K562 (cell line): ENCODE data around the gene AASS. TPM values are rescaled to one million over a fixed set of nuclear protein-coding genes. Genes with fewer than 3 reads are reported as not detected.

Experiments
- ATAC-seq: fragments of 200-7000 bp; cut with Tn5 transposase; 3 replicates; pipeline ENCODE4 v1.9.1; 2020; ENCODE audit warnings: moderate library complexity
- BruUV-seq: library from RNA; stranded (reverse); fragments of 400-500 nt; replicated peaks from 2 replicates; lab custom pipeline; 2021; lab: Mats Ljungman, UMichigan
- CTCF ChIA-PET: fragments of 300-600 bp; formaldehyde crosslinking; extraction: SDS; loops from one replicate; lab custom pipeline; 2021; ENCODE audit warnings: low intra/inter-chr PET ratio; lab: Yijun Ruan, JAX
- POLR2A ChIA-PET: fragments of 300-600, 350-650 bp; sonication (Branson Sonifier 250); formaldehyde crosslinking; extraction: SDS; loops from one replicate; lab custom pipeline; 2021; ENCODE audit warnings: antibody characterized with exemption, inconsistent platforms; lab: Yijun Ruan, JAX
- DNase-seq, 4 experiments: peaks; one replicate each; pipeline versions ENCODE4 v3.0.0 to v3.0.0-alpha.2; 2011 to 2018; ENCODE audit warnings: low spot score in 3 of 4, mixed read lengths in 3 of 4; ENCODE audit errors: extremely low read depth in 1 of 4
- FAIRE-seq: peaks from 2 replicates; lab custom pipeline; 2011; peaks lifted over from hg19 to GRCh38; lab: Jason Lieb, UNC
- H2AFZ ChIP-seq: 2 replicates; pipeline ENCODE4 v1.6.0; 2011; ENCODE audit warnings: low read depth, low read length, control low read depth, inconsistent platforms
- H3K27ac ChIP-seq: fragments of 200-600 bp; 3 replicates; pipeline ENCODE4 v1.8.0; 2011; ENCODE audit warnings: low read depth, mild to moderate bottlenecking, control low read depth, inconsistent platforms, low read length, moderate library complexity, mixed read lengths; ENCODE audit errors: extremely low read depth
- H3K27me3 ChIP-seq, 2 experiments: fragments of 300-600 bp in 1 of 2; 2 replicates in 1 of 2; 3 replicates in 1 of 2; pipeline versions ENCODE4 v1.6.0 to v1.8.0; 2011; ENCODE audit warnings: inconsistent platforms in 2 of 2, low read length in 2 of 2, mild to moderate bottlenecking in 1 of 2, mixed read lengths in 1 of 2, moderate library complexity in 1 of 2; ENCODE audit not compliant: control insufficient read depth in 2 of 2, insufficient read depth in 2 of 2
- H3K36me3 ChIP-seq: fragments of 300-600 bp; 3 replicates; pipeline ENCODE4 v1.8.0; 2011; ENCODE audit warnings: mild to moderate bottlenecking, low read length, inconsistent platforms; ENCODE audit not compliant: control insufficient read depth, insufficient read depth
- H3K4me1 ChIP-seq, 2 experiments: fragments of 200-600 bp in 1 of 2; replicated peaks in 1 of 2; 2 replicates in 1 of 2; 3 replicates in 1 of 2; pipeline versions ENCODE4 v1.5.1 to v1.8.0; 2011; ENCODE audit warnings: inconsistent platforms in 2 of 2, low read length in 2 of 2, mild to moderate bottlenecking in 1 of 2, mixed read lengths in 1 of 2, moderate library complexity in 1 of 2; ENCODE audit not compliant: control insufficient read depth in 2 of 2, insufficient read depth in 2 of 2
- H3K4me2 ChIP-seq: 2 replicates; pipeline ENCODE4 v1.6.1; 2011; ENCODE audit warnings: low read length, control low read depth, inconsistent platforms, mixed read lengths; ENCODE audit not compliant: insufficient read depth
- H3K4me3 ChIP-seq: fragments of 200-600 bp; sonication (generic), shearing (Covaris generic); 2 replicates; pipeline ENCODE4 v1.5.1; 2016; ENCODE audit warnings: control low read depth, inconsistent platforms
- H3K79me2 ChIP-seq: fragments of 200-600 bp; 3 replicates; pipeline ENCODE4 v1.8.0; 2011; ENCODE audit warnings: low read length, inconsistent platforms; ENCODE audit not compliant: control insufficient read depth, insufficient read depth
- H3K9ac ChIP-seq, 2 experiments: 2 replicates each; pipeline versions ENCODE4 v1.6.0 to v1.6.1; 2011; ENCODE audit warnings: low read depth in 2 of 2, low read length in 2 of 2, control low read depth in 1 of 2, inconsistent platforms in 1 of 2, mild to moderate bottlenecking in 1 of 2, mixed read lengths in 1 of 2; ENCODE audit not compliant: insufficient read depth in 1 of 2
- H3K9me1 ChIP-seq: one replicate; pipeline ENCODE4 v1.6.0; 2011; ENCODE audit warnings: inconsistent platforms, mild to moderate bottlenecking, low read length, moderate library complexity; ENCODE audit not compliant: control insufficient read depth, insufficient read depth
- H3K9me3 ChIP-seq: replicated peaks from 2 replicates; pipeline ENCODE4 v1.5.1; 2011; ENCODE audit warnings: low read depth, low read length, inconsistent platforms; ENCODE audit not compliant: control insufficient read depth, insufficient read depth
- H4K20me1 ChIP-seq: replicated peaks from 2 replicates; pipeline ENCODE4 v1.6.1; 2011; ENCODE audit warnings: low read length, inconsistent platforms, mixed read lengths; ENCODE audit not compliant: control insufficient read depth, insufficient read depth
- CBFA2T3 ChIP-seq: fragments of 450-650 bp; IDR thresholded peaks from 2 replicates; pipeline ENCODE4 v1.6.1; 2017
- CREBBP ChIP-seq: IDR thresholded peaks from one replicate; pipeline ENCODE4 v1.6.1; 2012; ENCODE audit warnings: low read depth, mild to moderate bottlenecking, control low read depth, inconsistent platforms, low read length
- DIDO1 ChIP-seq: fragments of 450-650 bp; IDR thresholded peaks from 2 replicates; pipeline ENCODE4 v1.6.1; 2016; ENCODE audit warnings: low read depth, missing biosample characterization, missing genetic modification characterization
- MEF2D ChIP-seq: conservative IDR thresholded peaks from 2 replicates; pipeline ENCODE4 v1.6.1; 2016; ENCODE audit warnings: low read depth, missing genetic modification characterization, missing compliant biosample characterization
- MNT ChIP-seq, 2 experiments: fragments of 450-650 bp; conservative IDR thresholded peaks; 2 replicates each; pipeline ENCODE4 v1.6.1; 2017; ENCODE audit warnings: mild to moderate bottlenecking in 2 of 2, moderate library complexity in 2 of 2
- MXI1 ChIP-seq: IDR thresholded peaks from 2 replicates; pipeline ENCODE4 v1.6.1; 2011; ENCODE audit warnings: low read depth, mild to moderate bottlenecking, improper control_type of control experiment, low read length
- POLR2A ChIP-seq: fragments of 450-650 bp; conservative IDR thresholded peaks from 2 replicates; pipeline ENCODE4 v1.6.1; 2016
- TEAD1 ChIP-seq, 2 experiments: fragments of 450-650 bp in 1 of 2; sonication (generic) in 1 of 2; formaldehyde crosslinking; IDR thresholded peaks; 2 replicates each; pipeline versions ENCODE4 v1.4.0 to v1.8.0; 2020 to 2022; ENCODE audit warnings: mild to moderate bottlenecking in 2 of 2, missing genetic modification reagents in 1 of 2
- ZNF197 ChIP-seq: fragments of 200-800 bp; sonication (Bioruptor generic); IDR thresholded peaks from 2 replicates; pipeline ENCODE4 v1.6.1; 2016; ENCODE audit warnings: low read depth, missing genetic modification characterization, missing compliant biosample characterization
- WGBS: fragments of 100-300 bp; shearing (Covaris generic); methylation state at CpG from one replicate; pipeline ENCODE4 v1.1.6; 2016; ENCODE audit warnings: low coverage, mixed read lengths; ENCODE audit not compliant: insufficient coverage; ENCODE audit errors: missing lambda C conversion rate; 5-methylcytosine and 5-hydroxymethylcytosine counted together
- in situ Hi-C: fragments of 300-500 bp; cut with MboI; formaldehyde crosslinking; loops from 4 replicates; pipeline ENCODE4 v1.15.0; 2018; ENCODE audit warnings: inconsistent platforms, mixed read lengths
- intact Hi-C: fragments of 100-400 bp; cut with micrococcal nuclease; formaldehyde crosslinking; loops from 2 replicates; pipeline ENCODE4 v1.14.2; 2022
- polyA plus RNA-seq, 8 experiments: library from polyadenylated mRNA; depleted of rRNA in 4 of 8; stranded (reverse) in 5 of 8; unstranded in 3 of 8; fragments of >200 nt; fragmentation: Nextera tagmentation in 2 of 8; fragmentation: Illumina TruSeq in 1 of 8; extraction: Ambion mirVana in 2 of 8; extraction: Trizol in 1 of 8; gene quantifications; 2 replicates each; pipeline versions ENCODE4 v1.2.1 to v1.2.3, GENCODE V29; 2011 to 2014; ENCODE audit warnings: inconsistent platforms in 1 of 8, missing spikeins in 1 of 8
- total RNA-seq, 7 experiments: library from RNA; depleted of rRNA in 6 of 7; stranded (reverse); fragments of >200 nt in 6 of 7; fragmentation: Illumina TruSeq in 2 of 7; extraction: Trizol in 2 of 7; gene quantifications; 2 replicates each; pipeline versions ENCODE4 v1.2.1 to v1.2.3, GENCODE V29; 2011 to 2021; ENCODE audit warnings: low replicate concordance in 1 of 7
- TF ChIP-seq, protein P1 (sequence below): fragments of 450-650 bp; IDR thresholded peaks from 2 replicates; pipeline ENCODE4 v1.6.1; 2018; ENCODE audit warnings: mild to moderate bottlenecking, low read depth; ENCODE audit not compliant: partially characterized antibody

Gene AASS
- total and polyA plus RNA-seq, 9 of the 15 experiments (the other 6 are each of a cell fraction or from before 2014, with no cell fraction given): 0.04 to 0.38 (median 0.07) TPM; not detected in 6

DNA sequence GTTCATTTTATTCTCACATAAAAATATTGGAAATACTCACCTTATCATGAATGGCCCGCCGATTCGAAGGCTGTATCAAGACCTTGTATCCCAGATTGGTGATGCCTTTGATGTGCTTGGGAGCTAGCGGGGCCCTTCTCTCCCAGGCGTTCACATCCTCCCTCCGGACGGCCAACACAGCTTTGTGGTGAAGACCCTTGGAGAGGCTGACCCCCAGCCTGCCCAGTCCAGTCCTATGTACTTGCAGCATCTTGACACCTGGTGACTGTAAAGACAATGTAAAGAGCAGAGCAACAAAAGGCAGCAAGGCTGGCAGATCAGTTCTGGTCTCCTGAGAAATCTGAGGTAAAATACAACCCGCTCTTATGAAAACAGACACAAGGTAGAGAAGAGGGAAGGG, 10.6 kb downstream of the AASS start (continued):
- TF ChIP-seq MNT (conservative IDR thresholded peaks at IDR 0.05) (no peak), MXI1 (no peak), ZNF197 (CRISPR knock-in tag) (no peak), DIDO1 (tag) (no peak)
- TF ChIP-seq, all 486 proteins: peak for 0

- BruUV-seq: no TSS peak
- ATAC-seq (no peak), FAIRE-seq (no peak)
- H3K9me3 ChIP-seq: no peaks in the 10 kb centered on the region
- POLR2A ChIA-PET: interaction anchor here (0.5 kb wide), 1 partner anchor 11 kb away, joined by 3 read pairs; the partner anchor contains the start of gene AASS
- no peak overlapping the region for H3K4me3 ChIP-seq
- no peaks in the 10 kb centered on the region for H3K9me1 ChIP-seq
- WGBS: 0% methylated on average over 2 of the region's 2 CpGs
- in situ Hi-C loops (no loop called here), intact Hi-C loops (no loop called here)
- H3K4me2 ChIP-seq: no peak overlapping the region
- no peak overlapping the region for H3K27ac ChIP-seq
- no peak for TF ChIP-seq TEAD1 (CRISPR knock-in tag; IDR thresholded peaks at IDR 0.05)
- TF ChIP-seq, protein P1, sequence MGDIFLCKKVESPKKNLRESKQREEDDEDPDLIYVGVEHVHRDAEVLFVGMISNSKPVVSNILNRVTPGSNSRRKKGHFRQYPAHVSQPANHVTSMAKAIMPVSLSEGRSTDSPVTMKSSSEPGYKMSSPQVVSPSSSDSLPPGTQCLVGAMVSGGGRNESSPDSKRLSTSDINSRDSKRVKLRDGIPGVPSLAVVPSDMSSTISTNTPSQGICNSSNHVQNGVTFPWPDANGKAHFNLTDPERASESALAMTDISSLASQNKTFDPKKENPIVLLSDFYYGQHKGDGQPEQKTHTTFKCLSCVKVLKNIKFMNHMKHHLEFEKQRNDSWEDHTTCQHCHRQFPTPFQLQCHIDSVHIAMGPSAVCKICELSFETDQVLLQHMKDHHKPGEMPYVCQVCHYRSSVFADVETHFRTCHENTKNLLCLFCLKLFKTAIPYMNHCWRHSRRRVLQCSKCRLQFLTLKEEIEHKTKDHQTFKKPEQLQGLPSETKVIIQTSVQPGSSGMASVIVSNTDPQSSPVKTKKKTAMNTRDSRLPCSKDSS: no peak
- TF ChIP-seq MEF2D (tag): no peak
- no peak for TF ChIP-seq CREBBP
- TF ChIP-seq CBFA2T3: no peak
- no peak for TF ChIP-seq POLR2A
- TF ChIP-seq, all 486 proteins: peak for 0
- no peak overlapping the region for H3K9ac ChIP-seq
- no peaks in the 10 kb centered on the region for H3K4me1 ChIP-seq
- no peak for DNase-seq
- CTCF ChIA-PET: no interaction called here
- no peaks in the 10 kb centered on the region for H4K20me1 ChIP-seq
- no peaks in the 10 kb centered on the region for H3K27me3 ChIP-seq
- no peak overlapping the region for H2AFZ ChIP-seq
- H3K79me2 ChIP-seq: no peaks in the 10 kb centered on the region
- H3K36me3 ChIP-seq: no peaks in the 10 kb centered on the region
Measured at GRCh38 chr7:122132341-122132740, 11.7 kb downstream of the AASS start.
